Activated T-cell treated with anti-CD3 and anti-CD28 coated beads for 4 hours (primary cell): ENCODE measurements around the gene NFIA.
A peak's percentile ranks its signal among the peaks of the same experiment; 100 is the strongest.
"Not testable (repeated sequence)": the region's sequence is repeated elsewhere in the genome, so short reads cannot be mapped to it uniquely, and the experiment has no call there.

Experiments used
- DNase-seq: peaks from one replicate; pipeline ENCODE4 v3.0.0-alpha.2; 2020

The NFIA gene

GRCh38 chr1:61061601-61062000, 20.8 kb upstream of the NFIA start:
- not testable (repeated sequence) for DNase-seq

- DNase-seq, result no peak
Observed at GRCh38 chr1:61064673-61065072, 17.7 kb upstream of the NFIA start.

- DNase-seq, result no peak
Observed at GRCh38 chr1:61067446-61068019, 14.8 kb upstream of the NFIA start.

- no peak for DNase-seq
Observed at GRCh38 chr1:61070054-61070453, 12.3 kb upstream of the NFIA start.

GRCh38 chr1:61071205-61072130, 10.9 kb upstream of the NFIA start:
- DNase-seq, result no peak

GRCh38 chr1:61073871-61074270, 8.5 kb upstream of the NFIA start:
- DNase-seq, result no peak

- DNase-seq, result not testable (repeated sequence)
Observed at GRCh38 chr1:61075833-61076232, 6.5 kb upstream of the NFIA start.

- peak; percentile 46 for DNase-seq
Observed at GRCh38 chr1:61076728-61077675, 5.4 kb upstream of the NFIA start.

GRCh38 chr1:61077676-61078541, 4.5 kb upstream of the NFIA start:
- peak; percentile 80 for DNase-seq

GRCh38 chr1:61078618-61079295, 3.6 kb upstream of the NFIA start:
- no peak for DNase-seq

- DNase-seq, result no peak
Observed at GRCh38 chr1:61079296-61079897, 3.0 kb upstream of the NFIA start.

- no peak for DNase-seq
Observed at GRCh38 chr1:61079898-61080336, 2.4 kb upstream of the NFIA start.

- DNase-seq, result no peak
Observed at GRCh38 chr1:61080413-61081143, 1.8 kb upstream of the NFIA start.

GRCh38 chr1:61081144-61081685, 1.1 kb upstream of the NFIA start:
- no peak for DNase-seq

GRCh38 chr1:61081686-61082310, 563 bp upstream of the NFIA start:
- peak; percentile 47 for DNase-seq

- DNase-seq, result no peak
Observed at GRCh38 chr1:61083013-61083806, 849 bp downstream of the NFIA start.

GRCh38 chr1:61083807-61084440, 1.6 kb downstream of the NFIA start:
- DNase-seq, result no peak

GRCh38 chr1:61084491-61085031, 2.2 kb downstream of the NFIA start:
- no peak for DNase-seq
